ENCODE results near the gene MPRIP. TPM values are rescaled to one million over a fixed set of nuclear protein-coding genes. Genes with fewer than 3 reads are reported as not detected.
"Not testable (repeated sequence)": the region's sequence is repeated elsewhere in the genome, so short reads cannot be mapped to it uniquely, and the experiment has no call there.

The MPRIP gene
- total and polyA plus RNA-seq, 4 donors = 87.7 to 186 (median 162) TPM

DNA sequence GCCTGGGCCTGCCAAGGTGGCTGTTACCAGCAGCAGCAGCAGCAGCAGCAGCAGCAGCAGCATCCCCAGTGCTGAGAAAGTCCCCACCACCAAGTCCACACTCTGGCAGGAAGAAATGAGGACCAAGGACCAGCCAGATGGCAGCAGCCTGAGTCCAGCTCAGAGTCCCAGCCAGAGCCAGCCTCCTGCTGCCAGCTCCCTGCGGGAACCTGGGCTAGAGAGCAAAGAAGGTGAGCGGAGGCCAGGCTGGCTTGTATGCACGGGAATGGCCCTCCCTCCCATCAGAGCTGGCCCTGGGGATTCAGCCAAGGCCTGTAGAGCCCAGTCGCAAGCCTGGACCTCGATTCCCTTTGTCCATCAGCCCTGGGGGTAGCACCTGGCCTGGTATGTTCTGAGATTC is 94.0 kb downstream of the MPRIP start:
- H3K4me3 ChIP-seq (ENCODE audit: low read depth, low read length); H3K27me3 ChIP-seq (ENCODE audit: control insufficient read depth, insufficient read depth, low read length); H3K27ac ChIP-seq (ENCODE audit: low read depth, low read length); H3K9me3 ChIP-seq (ENCODE audit: control insufficient read depth, insufficient read depth, low read length); DNase-seq (ENCODE audit: low read depth in 4 of 6, low spot score in 6 of 6): not testable (repeated sequence)
- Histone ChIP-seq H3K36me3 (ENCODE audit: control insufficient read depth, insufficient read depth, low read length) (peaks cover 84% of the 10 kb centered on the region), H3K4me1 (ENCODE audit: control insufficient read depth, insufficient read depth, low read length) (peaks cover 73% of the 10 kb centered on the region)
- 60% methylated on average over 5 of the region's 5 CpGs for WGBS (ENCODE audit: insufficient coverage)

DNA sequence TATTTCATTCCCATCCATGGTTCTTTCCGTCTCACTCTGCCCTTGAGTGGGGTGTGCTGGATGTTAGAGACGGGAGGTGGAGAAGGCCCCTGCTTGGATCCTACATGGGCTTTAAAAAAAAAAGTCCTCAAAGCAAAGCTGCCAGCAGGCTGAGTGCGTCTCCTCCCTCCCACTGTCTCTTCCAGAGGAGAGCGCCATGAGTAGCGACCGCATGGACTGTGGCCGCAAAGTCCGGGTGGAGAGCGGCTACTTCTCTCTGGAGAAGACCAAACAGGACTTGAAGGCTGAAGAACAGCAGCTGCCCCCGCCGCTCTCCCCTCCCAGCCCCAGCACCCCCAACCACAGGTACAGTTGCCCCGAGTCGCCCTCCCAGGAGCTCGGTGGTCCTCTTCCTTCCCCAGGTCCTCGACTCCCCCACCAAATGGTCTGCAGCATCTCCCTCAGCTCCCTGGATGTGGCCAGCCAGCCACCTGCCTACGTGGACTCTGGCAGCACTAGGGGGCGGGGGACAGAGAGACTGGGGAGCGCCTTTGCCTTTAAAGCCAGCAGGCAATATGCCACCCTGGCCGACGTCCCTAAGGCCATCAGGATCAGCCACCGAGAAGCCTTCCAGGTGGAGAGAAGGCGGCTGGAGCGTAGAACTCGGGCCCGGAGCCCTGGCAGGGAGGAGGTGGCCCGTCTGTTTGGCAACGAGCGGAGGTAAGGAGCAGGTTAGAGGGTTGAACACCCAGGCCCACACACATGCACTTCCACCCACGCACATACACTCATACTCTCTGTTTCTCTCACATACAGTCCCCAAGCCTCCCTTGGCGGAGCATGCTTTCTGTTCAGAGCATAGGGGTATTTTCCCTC is 95.7 kb downstream of the MPRIP start:
- no peaks in the 10 kb centered on the region for H3K27me3 ChIP-seq (ENCODE audit: control insufficient read depth, insufficient read depth, low read length)
- 88% methylated on average over 23 of the region's 30 CpGs for WGBS (ENCODE audit: insufficient coverage)
- no peak overlapping the region for H3K4me3 ChIP-seq (ENCODE audit: low read depth, low read length)
- no peak overlapping the region for H3K27ac ChIP-seq (ENCODE audit: low read depth, low read length)
- H3K9me3 ChIP-seq (ENCODE audit: control insufficient read depth, insufficient read depth, low read length) = no peaks in the 10 kb centered on the region
- H3K36me3 ChIP-seq (ENCODE audit: control insufficient read depth, insufficient read depth, low read length) = peaks cover 86% of the 10 kb centered on the region
- H3K4me1 ChIP-seq (ENCODE audit: control insufficient read depth, insufficient read depth, low read length) = peaks cover 63% of the 10 kb centered on the region
- DNase-seq (ENCODE audit: low read depth in 4 of 6, low spot score in 6 of 6) = no peak

GRCh38 chr17:17139972-17140589 is 97.8 kb downstream of the MPRIP start:
- H3K27ac ChIP-seq (ENCODE audit: low read depth, low read length) = no peak overlapping the region
- 47% methylated on average over 7 of the region's 7 CpGs for WGBS (ENCODE audit: insufficient coverage)

GRCh38 chr17:17140590-17140980 is 98.3 kb downstream of the MPRIP start:
- Histone ChIP-seq H3K4me3 (ENCODE audit: low read depth, low read length) (no peak overlapping the region), H3K27ac (ENCODE audit: low read depth, low read length) (no peak overlapping the region), H3K9me3 (ENCODE audit: control insufficient read depth, insufficient read depth, low read length) (no peaks in the 10 kb centered on the region), H3K27me3 (ENCODE audit: control insufficient read depth, insufficient read depth, low read length) (no peaks in the 10 kb centered on the region), H3K36me3 (ENCODE audit: control insufficient read depth, insufficient read depth, low read length) (peaks cover 94% of the 10 kb centered on the region), H3K4me1 (ENCODE audit: control insufficient read depth, insufficient read depth, low read length) (peaks cover 43% of the 10 kb centered on the region)
- DNase-seq (ENCODE audit: low read depth in 4 of 6, low spot score in 6 of 6) = no peak
- 91% methylated on average over 5 of the region's 5 CpGs for WGBS (ENCODE audit: insufficient coverage)

More at GRCh38 chr17:17139972-17140589, 97.8 kb downstream of the MPRIP start:
- Histone ChIP-seq H3K4me3 (ENCODE audit: low read depth, low read length) (no peak overlapping the region), H3K36me3 (ENCODE audit: control insufficient read depth, insufficient read depth, low read length) (peaks cover 89% of the 10 kb centered on the region), H3K4me1 (ENCODE audit: control insufficient read depth, insufficient read depth, low read length) (peaks cover 43% of the 10 kb centered on the region), H3K9me3 (ENCODE audit: control insufficient read depth, insufficient read depth, low read length) (no peaks in the 10 kb centered on the region), H3K27me3 (ENCODE audit: control insufficient read depth, insufficient read depth, low read length) (no peaks in the 10 kb centered on the region)
- peak in 1 of 6 donors; percentile 17 for DNase-seq (ENCODE audit: low read depth in 4 of 6, low spot score in 6 of 6)

DNA sequence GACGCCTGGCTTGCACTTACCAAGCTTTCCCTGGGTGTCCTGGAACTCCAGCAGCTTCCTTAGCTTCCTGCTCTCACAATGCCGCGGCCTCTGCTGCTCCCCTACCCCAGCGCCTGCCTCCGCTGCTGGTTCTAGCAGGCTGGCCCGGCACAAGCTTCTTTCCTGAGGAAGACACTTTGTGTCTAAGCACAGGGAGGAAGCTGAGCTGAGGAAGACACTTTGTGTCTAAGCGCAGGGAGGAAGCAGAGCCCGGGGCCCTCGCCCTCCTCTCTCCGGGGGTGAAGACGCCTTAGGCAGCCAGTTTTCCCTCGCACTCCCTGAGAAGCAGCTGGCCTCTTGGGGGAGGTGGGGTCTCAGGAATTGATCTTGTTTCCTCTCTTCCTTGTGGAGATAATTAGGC is 99.0 kb downstream of the MPRIP start:
- 85% methylated on average over 9 of the region's 12 CpGs for WGBS (ENCODE audit: insufficient coverage)
- peaks cover 44% of the 10 kb centered on the region for H3K4me1 ChIP-seq (ENCODE audit: control insufficient read depth, insufficient read depth, low read length)
- no peak overlapping the region for H3K27ac ChIP-seq (ENCODE audit: low read depth, low read length)
- peaks cover 97% of the 10 kb centered on the region for H3K36me3 ChIP-seq (ENCODE audit: control insufficient read depth, insufficient read depth, low read length)
- H3K4me3 ChIP-seq (ENCODE audit: low read depth, low read length) = no peak overlapping the region
- DNase-seq (ENCODE audit: low read depth in 4 of 6, low spot score in 6 of 6) = no peak
- H3K9me3 ChIP-seq (ENCODE audit: control insufficient read depth, insufficient read depth, low read length) = no peaks in the 10 kb centered on the region
- no peaks in the 10 kb centered on the region for H3K27me3 ChIP-seq (ENCODE audit: control insufficient read depth, insufficient read depth, low read length)

- no peak overlapping the region for H3K4me3 ChIP-seq (ENCODE audit: low read depth, low read length)
- DNase-seq (ENCODE audit: low read depth in 4 of 6, low spot score in 6 of 6) = peak in 2 of 6 donors; percentile 47 to 64
Measured at GRCh38 chr17:17141860-17142552, 99.7 kb downstream of the MPRIP start.

DNA sequence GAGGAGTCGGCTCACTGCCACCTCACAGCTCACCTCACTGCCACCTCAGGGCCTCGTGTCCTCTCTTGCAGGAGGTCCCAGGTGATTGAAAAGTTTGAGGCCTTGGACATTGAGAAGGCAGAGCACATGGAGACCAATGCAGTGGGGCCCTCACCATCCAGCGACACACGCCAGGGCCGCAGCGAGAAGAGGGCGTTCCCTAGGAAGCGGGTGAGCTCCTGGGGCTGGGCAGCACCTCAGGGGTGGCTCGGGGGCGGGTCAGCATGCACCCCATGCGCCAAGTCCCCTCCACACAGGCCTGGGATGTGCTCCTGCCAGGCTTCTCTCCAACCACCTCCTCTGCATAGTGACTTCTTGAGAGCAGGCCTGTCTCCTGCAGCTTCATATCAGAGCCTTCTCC is 100.3 kb downstream of the MPRIP start:
- Histone ChIP-seq H3K27ac (ENCODE audit: low read depth, low read length) (no peak overlapping the region), H3K4me3 (ENCODE audit: low read depth, low read length) (no peak overlapping the region), H3K9me3 (ENCODE audit: control insufficient read depth, insufficient read depth, low read length) (no peaks in the 10 kb centered on the region), H3K27me3 (ENCODE audit: control insufficient read depth, insufficient read depth, low read length) (no peaks in the 10 kb centered on the region), H3K4me1 (ENCODE audit: control insufficient read depth, insufficient read depth, low read length) (peaks cover 45% of the 10 kb centered on the region), H3K36me3 (ENCODE audit: control insufficient read depth, insufficient read depth, low read length) (peaks cover 97% of the 10 kb centered on the region)
- 94% methylated on average over 9 of the region's 11 CpGs for WGBS (ENCODE audit: insufficient coverage)
- DNase-seq (ENCODE audit: low read depth in 4 of 6, low spot score in 6 of 6) = no peak

More at GRCh38 chr17:17141860-17142552, 99.7 kb downstream of the MPRIP start:
- WGBS (ENCODE audit: insufficient coverage) = 49% methylated on average over 19 of the region's 23 CpGs
- no peaks in the 10 kb centered on the region for H3K9me3 ChIP-seq (ENCODE audit: control insufficient read depth, insufficient read depth, low read length)
- no peaks in the 10 kb centered on the region for H3K27me3 ChIP-seq (ENCODE audit: control insufficient read depth, insufficient read depth, low read length)
- peaks cover 97% of the 10 kb centered on the region for H3K36me3 ChIP-seq (ENCODE audit: control insufficient read depth, insufficient read depth, low read length)
- peaks cover 47% of the 10 kb centered on the region for H3K4me1 ChIP-seq (ENCODE audit: control insufficient read depth, insufficient read depth, low read length)
- H3K27ac ChIP-seq (ENCODE audit: low read depth, low read length) = no peak overlapping the region

- Histone ChIP-seq H3K27me3 (ENCODE audit: control insufficient read depth, insufficient read depth, low read length) (no peaks in the 10 kb centered on the region), H3K4me3 (ENCODE audit: low read depth, low read length) (no peak overlapping the region), H3K36me3 (ENCODE audit: control insufficient read depth, insufficient read depth, low read length) (peaks cover 91% of the 10 kb centered on the region), H3K4me1 (ENCODE audit: control insufficient read depth, insufficient read depth, low read length) (peaks cover 45% of the 10 kb centered on the region), H3K27ac (ENCODE audit: low read depth, low read length) (no peak overlapping the region), H3K9me3 (ENCODE audit: control insufficient read depth, insufficient read depth, low read length) (no peaks in the 10 kb centered on the region)
- 96% methylated on average over 18 of the region's 19 CpGs for WGBS (ENCODE audit: insufficient coverage)
- no peak for DNase-seq (ENCODE audit: low read depth in 4 of 6, low spot score in 6 of 6)
Measured at GRCh38 chr17:17143501-17143900, 101.2 kb downstream of the MPRIP start.

GRCh38 chr17:17144061-17144460 is 101.8 kb downstream of the MPRIP start:
- Histone ChIP-seq H3K9me3 (ENCODE audit: control insufficient read depth, insufficient read depth, low read length) (no peaks in the 10 kb centered on the region), H3K4me3 (ENCODE audit: low read depth, low read length) (no peak overlapping the region), H3K27me3 (ENCODE audit: control insufficient read depth, insufficient read depth, low read length) (no peaks in the 10 kb centered on the region), H3K27ac (ENCODE audit: low read depth, low read length) (no peak overlapping the region), H3K4me1 (ENCODE audit: control insufficient read depth, insufficient read depth, low read length) (peaks cover 45% of the 10 kb centered on the region), H3K36me3 (ENCODE audit: control insufficient read depth, insufficient read depth, low read length) (peaks cover 85% of the 10 kb centered on the region)
- DNase-seq (ENCODE audit: low read depth in 4 of 6, low spot score in 6 of 6) = no peak
- WGBS (ENCODE audit: insufficient coverage) = 97% methylated on average over 3 of the region's 4 CpGs
